NCI-H69 (cell line): Measurements from ENCODE around the gene PRAMEF14.
A peak's percentile ranks its signal among the peaks of the same experiment; 100 is the strongest.
"Not testable (repeated sequence)": the region's sequence is repeated elsewhere in the genome, so short reads cannot be mapped to it uniquely, and the experiment has no call there.

ENCODE experiments used
- DNase-seq: peaks from one replicate; lab custom pipeline; 2025; lab: John Stamatoyannopoulos, UW

The PRAMEF14 gene

GRCh38 chr1:13347034-13347433 lies at the start of gene PRAMEF14:
Gene PRAMEF14 (minus strand): TSS chr1:13347134. CDS start chr1:13345314, 1,820 bp downstream.
- DNase-seq, result not testable (repeated sequence)

GRCh38 chr1:13395311-13395710 lies 48.4 kb upstream of the PRAMEF14 start:
- not testable (repeated sequence) for DNase-seq

- not testable (repeated sequence) for DNase-seq
Measured at GRCh38 chr1:13394761-13395160, 47.8 kb upstream of the PRAMEF14 start.

- not testable (repeated sequence) for DNase-seq
Measured at GRCh38 chr1:13393004-13393403, 46.1 kb upstream of the PRAMEF14 start.

GRCh38 chr1:13389332-13389731 lies 42.4 kb upstream of the PRAMEF14 start, which contains the start of gene PRAMEF17:
Gene PRAMEF17 (plus strand): TSS chr1:13389632. CDS start chr1:13389658, 26 bp downstream.
- not testable (repeated sequence) for DNase-seq

GRCh38 chr1:13380380-13380779 lies 33.4 kb upstream of the PRAMEF14 start:
- DNase-seq, result not testable (repeated sequence)

- not testable (repeated sequence) for DNase-seq
Measured at GRCh38 chr1:13378983-13379382, 32.0 kb upstream of the PRAMEF14 start.

- DNase-seq, result not testable (repeated sequence)
Measured at GRCh38 chr1:13368544-13368943, 21.6 kb upstream of the PRAMEF14 start.

GRCh38 chr1:13366536-13366935 lies 19.6 kb upstream of the PRAMEF14 start:
- not testable (repeated sequence) for DNase-seq

- DNase-seq, result not testable (repeated sequence)
Measured at GRCh38 chr1:13364928-13365327, 18.0 kb upstream of the PRAMEF14 start.

GRCh38 chr1:13362364-13362763 lies 15.4 kb upstream of the PRAMEF14 start:
- not testable (repeated sequence) for DNase-seq

GRCh38 chr1:13356774-13357173 lies 9.8 kb upstream of the PRAMEF14 start:
- DNase-seq, result peak; percentile 46

GRCh38 chr1:13354475-13354874 lies 7.5 kb upstream of the PRAMEF14 start:
- not testable (repeated sequence) for DNase-seq

GRCh38 chr1:13353476-13353875 lies 6.5 kb upstream of the PRAMEF14 start:
- DNase-seq, result not testable (repeated sequence)

GRCh38 chr1:13342496-13342895 lies 4.4 kb downstream of the PRAMEF14 start:
- DNase-seq, result not testable (repeated sequence)

GRCh38 chr1:13315281-13315680 lies 31.7 kb downstream of the PRAMEF14 start, which contains the start of gene PRAMEF15:
Gene PRAMEF15 (plus strand): TSS chr1:13315581. CDS start chr1:13318408, 2,827 bp downstream.
- DNase-seq, result not testable (repeated sequence)

- not testable (repeated sequence) for DNase-seq
Measured at GRCh38 chr1:13303239-13303638, 43.7 kb downstream of the PRAMEF14 start, which contains the start of gene PRAMEF33. Gene PRAMEF33 (plus strand): TSS chr1:13303539. CDS start chr1:13305955, 2,416 bp downstream.

- not testable (repeated sequence) for DNase-seq
Measured at GRCh38 chr1:13302197-13302596, 44.7 kb downstream of the PRAMEF14 start.

- DNase-seq, result not testable (repeated sequence)
Measured at GRCh38 chr1:13298699-13299098, 48.2 kb downstream of the PRAMEF14 start.

- DNase-seq, result not testable (repeated sequence)
Measured at GRCh38 chr1:13297216-13297931, 49.6 kb downstream of the PRAMEF14 start.
